Calu3 (cell line): Measurements from ENCODE around the gene CRYGN. TPM values are rescaled to one million over a fixed set of nuclear protein-coding genes. Genes with fewer than 3 reads are reported as not detected.

Experiments
- BruUV-seq: library from RNA; stranded (reverse); fragments of 400-500 nt; replicated peaks from 2 replicates; lab custom pipeline; 2021; lab: Mats Ljungman, UMichigan
- CTCF ChIA-PET: fragments of 300-600 bp; sonication (Branson Sonifier 250); formaldehyde crosslinking; loops from one replicate; lab custom pipeline; 2022; ENCODE audit warnings: antibody characterized with exemption; lab: Charles Lee
- DNase-seq: peaks from one replicate; pipeline ENCODE4 v3.0.0; 2022
- H3K27ac Mint-ChIP-seq: one replicate; pipeline ENCODE4 v1.8.0; 2022; ENCODE audit warnings: mixed read lengths; ENCODE audit not compliant: unreplicated experiment
- H3K27me3 Mint-ChIP-seq: one replicate; pipeline ENCODE4 v1.8.0; 2022; ENCODE audit warnings: mixed read lengths; ENCODE audit not compliant: unreplicated experiment
- H3K36me3 Mint-ChIP-seq: one replicate; pipeline ENCODE4 v1.8.0; 2022; ENCODE audit warnings: mild to moderate bottlenecking, moderate library complexity, mixed read lengths; ENCODE audit not compliant: insufficient read depth, unreplicated experiment
- H3K4me1 Mint-ChIP-seq: one replicate; pipeline ENCODE4 v1.8.0; 2022; ENCODE audit warnings: mild to moderate bottlenecking, low read depth, mixed read lengths; ENCODE audit not compliant: unreplicated experiment
- H3K4me3 Mint-ChIP-seq: one replicate; pipeline ENCODE4 v1.8.0; 2022; ENCODE audit warnings: mild to moderate bottlenecking, low read depth, moderate library complexity, mixed read lengths; ENCODE audit not compliant: unreplicated experiment
- H3K9me3 Mint-ChIP-seq: one replicate; pipeline ENCODE4 v1.8.0; 2022; ENCODE audit warnings: low read depth, mixed read lengths; ENCODE audit not compliant: unreplicated experiment
- CTCF ChIP-seq: fragments of 200-600 bp; IDR thresholded peaks from one replicate; pipeline ENCODE4 v1.8.0; 2022; ENCODE audit warnings: antibody characterized with exemption; ENCODE audit not compliant: unreplicated experiment
- intact Hi-C: fragments of 100-400 bp; cut with micrococcal nuclease; formaldehyde crosslinking; loops from one replicate; pipeline ENCODE4 v1.10.0; 2022; ENCODE audit not compliant: unreplicated experiment
- total RNA-seq: library from RNA; stranded (reverse); gene quantifications from 2 replicates; pipeline ENCODE4 v1.2.3, GENCODE V29; 2022

Gene CRYGN
- total RNA-seq, 1 experiment from 2014 or later: not detected

DNA sequence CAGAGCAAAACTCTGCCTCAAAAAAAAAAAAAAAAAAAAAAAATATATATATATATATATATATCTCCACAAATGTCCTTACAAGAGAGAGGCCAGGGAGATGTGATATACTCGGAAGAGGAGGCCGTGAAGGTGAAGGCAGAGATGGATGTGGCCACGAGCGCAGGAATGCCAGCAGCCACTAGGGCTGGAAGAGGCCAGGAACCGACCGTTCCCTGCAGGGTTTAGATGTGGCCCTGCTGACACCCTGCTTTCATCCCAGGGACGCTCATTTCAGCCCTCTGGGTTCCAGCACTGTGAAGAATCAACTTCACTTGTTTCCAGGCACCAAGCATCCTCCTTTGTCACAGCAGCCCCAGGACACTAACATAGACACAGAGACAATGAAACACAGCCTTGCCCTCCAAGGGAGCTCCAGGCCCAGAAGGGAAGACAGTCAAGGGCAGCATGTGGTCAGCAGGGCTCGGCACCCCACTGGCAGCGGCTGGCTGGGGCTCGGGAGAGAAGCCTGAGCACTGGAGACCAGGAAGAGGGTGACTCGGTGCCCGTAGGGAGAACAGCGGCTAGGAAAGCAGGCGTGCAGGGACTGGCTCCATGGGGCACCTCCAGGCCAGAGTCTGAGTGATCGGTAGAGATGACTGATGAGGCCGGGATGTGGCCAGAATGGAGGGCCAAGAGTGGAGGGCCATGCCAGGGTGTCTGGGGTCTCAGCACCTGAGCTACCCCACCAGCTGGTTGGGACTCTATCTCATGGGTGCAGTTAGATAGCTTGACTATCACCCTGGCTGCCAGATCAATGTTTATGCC is 37.7 kb downstream of the CRYGN start:
- TF ChIP-seq CTCF: no peak
- H3K4me1 Mint-ChIP-seq: peaks cover 10% of the 10 kb centered on the region
- H3K9me3 Mint-ChIP-seq: no peaks in the 10 kb centered on the region
- BruUV-seq: no TSS peak
- no peak overlapping the region for H3K4me3 Mint-ChIP-seq
- peaks cover 45% of the 10 kb centered on the region for H3K27me3 Mint-ChIP-seq
- no peaks in the 10 kb centered on the region for H3K36me3 Mint-ChIP-seq
- intact Hi-C loops: loop anchor here (5.0 kb wide), 1 partner anchor 45 kb away; no protein-coding TSS in a partner anchor
- H3K27ac Mint-ChIP-seq: no peak overlapping the region
- CTCF ChIA-PET: no interaction called here
- DNase-seq: no peak

GRCh38 chr7:151400626-151401315 is 39.2 kb downstream of the CRYGN start:
- Mint-ChIP-seq H3K4me3 (no peak overlapping the region), H3K36me3 (no peaks in the 10 kb centered on the region), H3K27me3 (peaks cover 45% of the 10 kb centered on the region), H3K27ac (no peak overlapping the region), H3K4me1 (peaks cover 10% of the 10 kb centered on the region), H3K9me3 (no peaks in the 10 kb centered on the region)
- no peak for TF ChIP-seq CTCF
- CTCF ChIA-PET: interaction anchor here (0.6 kb wide), 1 partner anchor 49 kb away, joined by 3 read pairs; no protein-coding TSS in a partner anchor
- BruUV-seq: no TSS peak
- intact Hi-C loops: loop anchor here (5.0 kb wide), 1 partner anchor 47 kb away; no protein-coding TSS in a partner anchor
- DNase-seq: no peak

- Mint-ChIP-seq H3K27me3 (peaks cover 54% of the 10 kb centered on the region), H3K27ac (no peak overlapping the region), H3K4me1 (peaks cover 10% of the 10 kb centered on the region), H3K36me3 (no peaks in the 10 kb centered on the region), H3K4me3 (no peak overlapping the region), H3K9me3 (no peaks in the 10 kb centered on the region)
- BruUV-seq: no TSS peak
- intact Hi-C loops: loop anchor here (5.0 kb wide), 1 partner anchor 47 kb away; no protein-coding TSS in a partner anchor
- TF ChIP-seq CTCF: no peak
- no peak for DNase-seq
- CTCF ChIA-PET: no interaction called here
Observed at GRCh38 chr7:151399906-151400305, 40.0 kb downstream of the CRYGN start.

GRCh38 chr7:151399305-151399601 is 40.7 kb downstream of the CRYGN start:
- Mint-ChIP-seq H3K27me3 (peaks cover 61% of the 10 kb centered on the region), H3K4me1 (peaks cover 8% of the 10 kb centered on the region), H3K9me3 (no peaks in the 10 kb centered on the region), H3K27ac (no peak overlapping the region), H3K36me3 (no peaks in the 10 kb centered on the region), H3K4me3 (no peak overlapping the region)
- no TSS peak for BruUV-seq
- no peak for DNase-seq
- intact Hi-C loops: no loop called here
- CTCF ChIA-PET: interaction anchor here (0.7 kb wide), 1 partner anchor 1657 kb away, joined by 3 read pairs; no protein-coding TSS in a partner anchor
- no peak for TF ChIP-seq CTCF
